ENCODE data around the gene BCL2L1.
"Not testable (repeated sequence)": the region's sequence is repeated elsewhere in the genome, so short reads cannot be mapped to it uniquely, and the experiment has no call there.

The BCL2L1 gene

DNA sequence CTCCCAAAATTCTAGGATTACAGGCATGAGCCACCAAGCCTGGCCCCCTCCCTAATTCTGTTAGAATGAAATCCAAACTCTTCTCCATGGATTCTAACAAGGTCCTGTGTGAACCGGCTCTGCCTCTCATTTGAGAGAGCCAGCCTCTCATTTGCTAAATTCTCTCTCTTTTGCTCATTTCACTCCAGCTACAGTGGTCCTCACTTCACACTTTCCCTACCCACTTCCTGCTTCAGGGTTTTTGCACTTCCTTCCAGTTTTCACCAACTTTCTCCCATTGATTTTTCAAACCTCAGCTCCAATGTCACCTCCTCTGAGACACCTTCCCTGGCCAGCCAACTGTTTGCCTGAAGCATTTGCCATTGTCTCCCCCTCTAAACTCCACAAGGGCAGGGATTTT is 79.8 kb downstream of the BCL2L1 start:
- DNase-seq: no peak

DNA sequence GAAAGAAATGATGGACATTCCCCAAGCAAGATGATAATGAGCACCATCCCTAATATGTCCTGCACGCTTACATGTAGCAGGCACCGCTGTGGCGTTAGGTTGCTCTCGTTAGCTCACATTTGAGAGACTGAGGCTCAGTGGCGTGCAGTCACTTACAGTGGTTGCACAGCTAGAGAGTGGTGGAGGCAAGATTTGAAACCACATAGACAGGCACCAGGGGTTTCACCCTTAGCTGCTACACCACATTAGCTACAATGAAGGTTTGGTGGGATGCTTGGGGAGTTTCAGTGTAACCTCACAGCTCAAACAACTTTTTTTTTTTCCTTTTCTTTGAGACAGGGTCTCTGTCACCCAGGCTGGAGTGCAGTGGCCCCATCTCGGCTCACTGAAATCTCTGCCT is 81.3 kb downstream of the BCL2L1 start:
- DNase-seq: no peak

DNA sequence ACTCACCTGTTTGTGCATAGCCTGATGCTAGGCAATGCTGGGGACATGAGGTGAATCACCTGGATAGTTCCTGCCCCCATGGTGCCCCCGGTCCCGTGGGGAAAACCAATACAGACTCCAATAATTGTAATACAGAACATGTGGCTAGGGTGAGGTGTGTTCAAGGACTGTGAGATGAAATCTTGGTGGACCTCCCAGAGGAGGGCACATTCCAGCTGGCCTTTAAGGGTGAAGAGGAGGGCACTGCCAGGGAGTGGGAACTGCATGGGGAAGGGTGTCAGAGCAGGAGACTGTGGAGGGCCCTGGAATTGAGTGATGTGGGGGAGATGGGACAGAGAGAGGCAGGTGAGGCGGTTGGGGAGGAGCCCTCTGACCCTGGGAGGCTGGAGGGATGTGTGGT is 82.4 kb downstream of the BCL2L1 start:
- no peak for DNase-seq

DNA sequence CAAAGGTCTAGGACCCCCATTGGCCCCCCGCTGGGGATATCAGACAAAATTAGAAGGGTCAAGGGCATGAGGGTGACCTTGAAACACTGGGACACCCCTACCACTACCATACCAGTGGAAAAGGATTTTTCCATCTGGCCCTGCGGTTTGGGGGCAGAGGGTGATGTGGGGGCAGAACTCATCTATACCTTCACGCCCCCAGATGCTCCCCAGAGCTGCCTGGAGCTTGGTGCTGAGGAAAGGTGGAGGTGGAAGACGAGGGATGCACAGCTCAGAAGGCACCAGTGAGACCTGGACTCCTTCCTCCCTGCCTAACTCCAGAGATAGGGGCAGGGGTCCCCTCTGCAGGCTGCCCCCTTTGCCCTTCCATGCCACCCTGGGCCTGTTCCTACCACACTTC is 83.9 kb downstream of the BCL2L1 start:
- DNase-seq: no peak

DNA sequence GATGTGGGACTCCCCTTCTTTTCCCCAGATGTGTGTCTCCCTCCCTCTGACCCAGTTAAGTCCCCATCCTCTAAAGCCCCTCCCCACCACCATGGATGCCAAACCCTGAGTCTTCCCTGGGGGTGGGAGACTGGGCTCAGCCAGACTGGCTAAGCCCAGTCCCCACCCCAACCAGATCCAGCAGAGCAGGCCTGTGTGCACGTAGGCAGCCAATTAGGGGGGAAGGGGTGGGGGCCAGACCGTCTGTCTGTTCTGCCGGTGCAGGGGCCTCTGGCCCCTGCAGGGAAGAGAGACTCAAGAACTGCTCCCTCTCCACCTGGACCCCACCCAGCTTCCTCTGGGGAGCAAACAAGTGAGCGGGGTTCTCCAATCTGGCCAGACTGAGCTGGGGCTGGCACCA is 84.4 kb downstream of the BCL2L1 start:
- DNase-seq: no peak

DNA sequence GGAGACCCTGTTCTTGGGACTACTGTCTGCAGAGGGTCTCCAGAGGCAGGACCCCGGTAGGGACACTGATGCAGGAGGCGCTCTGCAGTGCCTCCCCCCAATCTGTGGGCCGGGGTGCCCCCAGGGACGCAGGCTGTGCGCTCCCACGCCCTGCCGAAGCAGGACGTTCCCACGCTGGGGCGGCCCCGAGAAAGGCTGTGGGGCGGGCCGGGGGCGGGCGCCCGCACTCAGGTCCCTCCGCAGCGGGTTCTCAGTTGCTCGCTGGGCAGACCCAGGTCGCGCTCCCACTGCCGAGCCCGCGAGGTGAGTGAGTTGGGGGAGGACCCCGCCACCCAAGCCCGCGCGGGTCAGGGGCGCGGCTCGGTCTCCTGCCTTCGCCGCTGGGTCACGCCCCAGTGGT is 85.0 kb downstream of the BCL2L1 start, which contains the start of gene COX4I2:
Gene COX4I2, plus strand, starts transcription at position 253 of the 400 bp plus-strand sequence. CDS start 1,106 bp downstream, outside the sequence.
- DNase-seq: no peak

DNA sequence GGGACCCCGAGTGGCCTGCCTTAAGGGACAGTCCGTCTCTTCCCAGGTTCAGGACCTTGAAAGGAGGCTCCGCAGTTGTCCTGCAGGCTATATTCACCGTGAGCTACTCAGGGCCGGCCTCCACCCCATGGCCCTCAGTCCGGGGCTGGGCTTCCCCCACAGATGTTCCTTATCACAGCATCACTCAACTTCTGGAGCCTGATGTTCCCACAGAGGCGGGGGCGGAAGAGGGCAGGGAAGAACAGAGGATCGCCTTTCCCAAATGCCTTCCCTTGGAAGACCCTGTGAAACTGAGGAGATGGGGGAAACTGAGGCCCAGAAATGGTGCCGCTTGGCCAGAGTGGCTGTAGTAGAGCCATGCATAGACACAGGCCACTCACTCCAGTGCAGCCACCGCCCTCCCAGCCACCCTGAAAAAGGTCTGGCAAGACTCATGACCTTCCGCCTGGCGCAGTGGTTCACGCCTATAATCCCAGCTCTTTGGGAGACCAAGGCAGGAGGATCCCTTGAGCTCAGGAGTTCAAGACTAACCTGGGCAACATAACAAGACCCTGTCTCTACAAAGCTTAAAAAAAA is 89.2 kb downstream of the BCL2L1 start:
- DNase-seq: no peak

DNA sequence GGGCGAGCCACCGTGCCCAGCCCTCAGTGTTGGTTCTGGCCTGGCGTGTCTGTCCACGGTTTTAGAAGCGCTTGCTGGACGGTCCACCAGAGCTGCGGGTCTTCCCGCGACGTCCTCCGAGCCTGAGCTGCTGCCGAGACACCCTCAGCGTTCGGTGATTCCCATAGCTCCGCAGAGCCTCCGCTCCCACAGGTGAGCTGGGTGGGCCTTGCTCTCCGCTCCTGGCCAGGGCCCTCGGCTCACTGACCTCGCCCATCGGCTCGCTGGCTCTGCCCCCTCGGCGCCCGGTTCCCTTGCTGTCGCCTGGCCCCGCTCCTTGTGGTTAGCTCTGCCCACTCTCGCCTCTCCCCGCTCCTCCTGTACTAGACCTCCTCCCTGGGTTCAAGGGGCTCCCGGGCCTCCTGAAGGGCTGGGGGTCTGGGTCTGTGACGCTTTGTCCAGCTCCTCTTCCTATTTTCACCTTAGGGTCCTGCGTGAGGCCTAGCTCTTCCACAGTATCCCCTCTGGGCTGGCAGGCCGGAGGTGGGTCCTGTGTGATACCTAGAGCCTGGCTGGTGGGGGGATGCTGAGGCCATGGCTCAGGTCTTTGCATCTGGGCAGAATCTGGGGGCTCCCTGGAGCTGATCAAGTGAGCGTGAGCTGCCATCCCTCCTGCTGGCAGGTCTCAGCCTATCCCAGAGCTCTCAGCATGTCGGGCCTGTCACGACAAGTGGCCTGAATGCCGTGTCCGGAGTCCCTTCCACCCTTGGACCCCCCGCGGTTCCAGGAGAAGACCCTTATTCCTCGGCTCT is 89.9 kb downstream of the BCL2L1 start:
- DNase-seq: no peak

DNA sequence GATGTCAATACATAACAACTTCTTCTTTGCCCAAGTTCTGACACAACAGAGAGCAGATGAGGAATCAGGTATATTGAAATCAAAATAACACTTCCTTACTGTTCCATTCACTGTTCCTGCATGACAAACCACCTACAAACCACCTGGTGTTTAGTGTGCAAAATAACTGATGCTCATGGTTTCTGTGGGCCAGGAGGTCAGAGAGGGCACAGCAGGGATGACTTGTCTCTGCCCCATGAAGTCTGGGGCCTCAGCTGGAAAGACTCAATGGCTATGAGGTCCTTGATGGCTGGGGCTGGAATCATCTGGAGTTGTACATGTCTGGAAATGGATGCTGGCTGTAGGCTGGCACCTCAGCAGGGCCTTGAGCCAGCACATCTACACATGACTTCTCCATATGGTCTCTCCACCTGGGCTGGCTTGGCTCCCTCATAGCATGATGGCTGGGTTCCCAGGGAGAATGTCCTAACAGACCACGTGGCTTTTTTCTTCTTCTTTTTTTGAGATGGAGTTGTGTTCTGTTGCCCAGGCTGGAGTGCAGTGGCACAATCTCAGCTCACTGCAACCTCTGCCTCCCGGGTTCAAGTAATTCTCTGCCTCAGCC is 92.4 kb downstream of the BCL2L1 start:
- DNase-seq: peak; percentile 15 to 29

DNA sequence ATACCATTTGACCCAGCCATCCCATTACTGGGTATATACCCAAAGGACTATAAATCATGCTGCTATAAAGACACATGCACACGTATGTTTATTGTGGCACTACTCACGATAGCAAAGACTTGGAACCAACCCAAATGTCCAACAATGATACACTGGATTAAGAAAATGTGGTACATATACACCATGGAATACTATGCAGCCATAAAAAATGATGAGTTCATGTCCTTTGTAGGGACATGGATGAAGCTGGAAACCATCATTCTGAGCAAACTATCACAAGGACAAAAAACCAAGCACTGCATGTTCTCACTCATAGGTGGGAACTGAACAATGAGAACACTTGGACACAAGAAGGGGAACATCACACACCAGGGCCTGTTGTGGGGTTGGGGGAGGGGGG is 94.6 kb downstream of the BCL2L1 start:
- not testable (repeated sequence) for DNase-seq

DNA sequence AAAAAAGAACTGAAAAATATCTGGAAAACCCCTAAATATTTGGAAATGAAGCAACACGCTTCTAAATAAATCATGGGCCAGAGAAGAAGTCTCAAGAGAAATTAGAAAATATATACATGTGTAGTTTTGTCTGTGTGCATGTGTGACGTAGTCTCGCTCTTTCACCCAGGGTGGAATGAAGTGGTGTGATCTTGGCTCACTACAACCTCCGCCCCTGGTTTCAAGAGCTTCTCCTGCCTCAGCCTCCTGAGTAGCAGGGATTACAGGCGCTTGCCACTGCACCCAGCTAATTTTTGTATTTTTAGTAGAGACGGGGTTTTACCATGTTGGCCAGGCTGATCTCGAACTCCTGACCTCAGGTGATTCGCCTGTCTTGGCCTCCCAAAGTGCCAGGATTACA is 96.1 kb downstream of the BCL2L1 start:
- not testable (repeated sequence) for DNase-seq

DNA sequence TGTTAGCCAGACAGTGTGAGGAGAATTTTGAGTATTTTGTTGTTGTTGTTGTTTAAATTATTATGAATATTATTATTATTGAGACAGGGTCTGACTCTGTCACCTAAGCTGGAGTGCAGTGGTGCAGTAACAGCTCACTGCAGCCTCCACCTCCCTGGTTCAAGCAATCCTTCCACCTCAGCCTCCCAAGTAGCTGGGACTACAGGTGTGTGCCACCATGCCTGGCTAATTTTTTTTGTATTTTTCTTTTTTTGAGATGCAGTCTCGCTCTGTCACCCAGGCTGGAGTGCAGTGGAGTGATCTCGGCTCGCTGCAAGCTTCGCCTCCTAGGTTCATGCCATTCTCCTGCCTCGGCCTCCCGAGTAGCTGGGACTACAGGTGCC is 99.6 kb downstream of the BCL2L1 start:
- DNase-seq: not testable (repeated sequence)

DNA sequence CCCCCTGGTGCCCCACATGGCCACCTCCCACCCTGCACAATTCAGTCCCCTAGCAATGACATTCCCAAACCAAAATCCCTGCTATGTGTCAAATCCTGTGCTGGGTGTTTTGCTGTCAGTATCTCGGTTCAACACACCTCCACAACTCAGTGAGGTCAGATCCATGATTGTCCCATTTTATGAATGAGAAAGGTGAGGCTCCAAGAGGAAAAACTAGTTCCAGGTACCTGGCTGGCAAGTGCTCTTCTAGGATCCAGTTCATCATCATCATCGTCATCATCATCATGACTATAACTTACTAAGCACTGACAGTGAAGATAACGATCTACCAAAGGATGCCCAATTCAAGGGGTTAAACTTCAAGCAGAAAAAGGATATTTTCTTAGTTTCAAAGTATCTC is 102.4 kb downstream of the BCL2L1 start:
- DNase-seq: no peak

DNA sequence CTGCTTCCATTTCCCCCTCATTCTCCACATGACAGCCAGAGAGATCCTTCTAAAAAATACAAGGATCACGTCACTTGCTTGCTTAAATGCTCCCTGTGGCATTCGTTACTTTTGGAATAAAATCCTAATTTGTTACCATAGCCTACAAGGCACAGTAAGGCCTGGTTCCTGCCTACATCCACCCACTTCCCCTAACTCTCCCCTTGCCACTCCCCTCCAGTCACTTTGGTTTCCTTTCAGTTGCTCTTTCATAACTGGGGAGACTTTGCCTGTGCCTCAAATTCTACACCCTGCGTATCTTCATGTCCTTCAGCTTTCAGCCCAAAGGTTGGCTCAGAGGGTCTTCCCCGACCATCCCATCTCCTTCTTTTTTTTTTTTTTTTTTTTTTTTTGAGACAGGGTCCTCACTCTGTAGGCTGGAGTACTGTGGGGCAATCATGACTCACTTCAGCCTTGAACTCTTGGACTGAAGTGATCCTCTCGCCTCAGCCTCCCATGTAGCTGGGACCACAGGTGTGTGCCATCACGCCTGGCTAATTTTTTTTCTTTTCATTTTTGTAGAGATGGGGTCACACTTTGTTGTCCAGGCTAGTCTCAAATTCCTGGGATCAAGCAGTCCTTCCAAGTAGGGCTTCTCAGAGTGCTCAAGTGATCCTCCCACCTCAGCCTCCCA is 105.1 kb downstream of the BCL2L1 start:
- DNase-seq: peak; percentile 89

DNA sequence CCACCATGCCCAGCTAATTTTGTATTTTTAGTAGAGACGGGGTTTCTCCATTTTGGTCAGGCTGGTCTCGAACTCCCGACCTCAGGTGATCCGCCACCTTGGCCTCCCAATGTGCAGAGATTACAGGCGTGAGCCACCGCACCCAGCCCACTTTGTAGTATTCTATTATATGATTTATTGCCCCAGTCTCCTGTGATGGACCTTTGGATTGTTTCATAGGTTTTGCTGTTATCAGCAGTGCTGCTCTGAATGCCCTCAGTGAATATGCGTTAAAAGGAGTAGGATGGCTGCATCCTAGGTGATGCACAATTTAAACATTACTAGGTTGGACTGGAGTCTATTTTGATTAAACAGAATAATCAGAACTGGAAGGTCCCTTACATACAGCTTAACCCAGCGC is 107.3 kb downstream of the BCL2L1 start:
- DNase-seq: no peak

All from AML-193 (cell line).